Measurements from ENCODE around the gene MAGEB17. TPM values are rescaled to one million over a fixed set of nuclear protein-coding genes. Genes with fewer than 3 reads are reported as not detected.

Gene MAGEB17
- total RNA-seq, 1 donor, result not detected

- no peak overlapping the region for H3K4me3 ChIP-seq (ENCODE audit: low read depth, low read length)
- no peak for TF ChIP-seq CTCF (IDR thresholded peaks at IDR 0.05; ENCODE audit: insufficient read depth, low read length)
- DNase-seq (ENCODE audit: low read depth), result no peak
These were observed 19.9 kb downstream of the MAGEB17 start for GRCh38 chrX:16187024-16187760.

- H3K4me3 ChIP-seq (ENCODE audit: low read depth, low read length), result no peak overlapping the region
- DNase-seq (ENCODE audit: low read depth), result peak; percentile 48
- TF ChIP-seq CTCF (IDR thresholded peaks at IDR 0.05; ENCODE audit: insufficient read depth, low read length), result no peak
These were observed 21.4 kb downstream of the MAGEB17 start for GRCh38 chrX:16188687-16189086.

GRCh38 chrX:16191605-16192004 lies 24.3 kb downstream of the MAGEB17 start:
- TF ChIP-seq CTCF (IDR thresholded peaks at IDR 0.05; ENCODE audit: insufficient read depth, low read length), result no peak
- no peak overlapping the region for H3K4me3 ChIP-seq (ENCODE audit: low read depth, low read length)

GRCh38 chrX:16196829-16197228 lies 29.5 kb downstream of the MAGEB17 start:
- no peak for DNase-seq (ENCODE audit: low read depth)
- no peak overlapping the region for H3K4me3 ChIP-seq (ENCODE audit: low read depth, low read length)
- TF ChIP-seq CTCF (IDR thresholded peaks at IDR 0.05; ENCODE audit: insufficient read depth, low read length), result no peak

More at GRCh38 chrX:16191605-16192004, 24.3 kb downstream of the MAGEB17 start:
- DNase-seq (ENCODE audit: low read depth), result no peak

- no peak overlapping the region for H3K4me3 ChIP-seq (ENCODE audit: low read depth, low read length)
- no peak for TF ChIP-seq CTCF (IDR thresholded peaks at IDR 0.05; ENCODE audit: insufficient read depth, low read length)
- DNase-seq (ENCODE audit: low read depth), result no peak
These were observed 32.1 kb downstream of the MAGEB17 start for GRCh38 chrX:16199343-16199742.

- TF ChIP-seq CTCF (IDR thresholded peaks at IDR 0.05; ENCODE audit: insufficient read depth, low read length), result no peak
- DNase-seq (ENCODE audit: low read depth), result no peak
- no peak overlapping the region for H3K4me3 ChIP-seq (ENCODE audit: low read depth, low read length)
These were observed 35.7 kb downstream of the MAGEB17 start for GRCh38 chrX:16202943-16203342.

GRCh38 chrX:16204538-16204937 lies 37.3 kb downstream of the MAGEB17 start:
- TF ChIP-seq CTCF (IDR thresholded peaks at IDR 0.05; ENCODE audit: insufficient read depth, low read length), result no peak
- H3K4me3 ChIP-seq (ENCODE audit: low read depth, low read length), result no peak overlapping the region
- DNase-seq (ENCODE audit: low read depth), result no peak
